HG03521 (cell line): Measurements from ENCODE around the gene PUM1.

Experiments used
- ATAC-seq: cut with Tn5 transposase; IDR thresholded peaks from one replicate; pipeline ENCODE4 v1.9.1; 2021; ENCODE audit warnings: mild to moderate bottlenecking, moderate library complexity; ENCODE audit not compliant: unreplicated experiment

The PUM1 gene

GRCh38 chr1:30908696-30909364 is 156.7 kb downstream of the PUM1 start, which contains the start of gene SDC3:
TSS of gene SDC3 (minus strand) at chr1:30908758. CDS start at chr1:30908586, 172 bp downstream.
- no peak for ATAC-seq

- no peak for ATAC-seq
Measured at GRCh38 chr1:30908316-30908695, 157.2 kb downstream of the PUM1 start.

DNA sequence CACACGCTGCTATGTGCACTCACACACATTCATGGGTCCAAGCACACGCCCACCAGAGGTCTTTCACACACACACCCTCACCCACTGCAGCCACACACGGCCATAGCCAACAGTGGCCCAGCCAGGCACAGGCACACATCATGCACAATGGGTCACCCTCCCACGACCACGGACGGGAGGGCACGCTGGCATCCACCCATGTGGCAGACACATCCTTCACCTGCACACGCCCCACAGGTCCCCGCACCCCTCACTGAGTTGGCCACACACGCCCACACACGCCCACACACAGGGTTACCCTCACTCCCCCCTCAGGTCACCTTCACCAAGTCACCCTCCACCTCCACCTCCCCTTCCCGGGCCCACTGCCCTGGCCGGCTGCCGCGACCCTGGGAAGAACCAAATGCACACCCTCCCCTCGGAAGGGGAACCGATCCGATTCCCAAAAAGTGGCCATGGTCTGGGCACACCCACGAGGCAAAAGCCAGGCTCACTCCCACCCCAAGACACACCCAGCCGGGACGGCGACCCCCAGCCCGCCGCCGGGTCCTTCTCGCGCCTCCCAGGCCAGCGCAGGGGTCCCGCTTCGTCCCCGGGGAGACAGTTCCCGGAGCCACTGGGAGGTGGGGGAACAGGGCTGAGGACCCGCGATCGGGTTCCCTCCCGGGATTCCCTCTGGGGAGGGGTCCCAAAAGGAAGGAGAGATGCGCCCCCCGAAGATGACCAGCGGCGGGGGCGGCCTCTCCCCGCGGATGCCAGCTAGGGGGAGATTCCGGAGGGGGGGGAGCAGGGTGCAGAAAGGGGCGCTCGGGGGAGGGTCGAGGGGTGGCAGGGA is 157.8 kb downstream of the PUM1 start:
- no peak for ATAC-seq

DNA sequence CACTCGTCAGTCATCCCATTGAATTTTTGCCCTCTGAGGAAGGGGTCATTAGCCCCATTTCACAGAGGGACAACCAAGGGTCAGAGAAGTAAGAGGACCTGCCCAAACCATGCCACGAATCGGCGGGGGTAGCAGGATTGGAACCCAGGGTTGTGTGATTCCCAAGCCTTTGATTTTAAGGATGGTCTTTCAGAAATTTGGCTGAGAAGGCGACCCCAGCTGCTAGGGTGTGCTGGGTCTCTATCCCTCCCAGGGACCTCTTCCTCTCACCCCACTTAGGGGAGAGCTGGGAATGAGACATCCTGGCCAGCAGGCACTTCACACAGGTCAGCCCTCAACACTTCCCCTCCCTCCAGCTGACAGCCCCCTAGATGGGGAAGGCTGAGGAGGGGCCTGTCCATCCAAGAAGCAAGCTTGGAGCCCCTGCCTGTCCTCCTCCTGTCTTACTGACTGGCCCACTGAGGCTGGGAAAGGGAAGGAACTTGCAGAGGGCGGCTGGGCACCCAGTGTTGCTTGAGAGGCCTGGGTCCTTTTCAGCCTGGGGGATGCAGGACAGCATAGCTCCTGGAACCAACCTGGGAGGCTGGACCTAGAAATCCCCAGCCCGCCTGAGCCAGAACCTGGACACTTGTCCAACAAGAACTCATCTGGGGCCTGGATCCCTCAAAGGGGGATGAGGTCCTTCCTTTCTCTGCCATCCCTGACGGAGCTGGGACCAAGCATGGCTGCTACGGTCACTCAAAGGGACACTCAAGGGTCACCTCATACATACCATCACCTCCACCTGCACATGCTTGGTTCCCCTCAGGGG is 158.7 kb downstream of the PUM1 start:
- ATAC-seq, result no peak

GRCh38 chr1:30905916-30906620 is 159.4 kb downstream of the PUM1 start:
- ATAC-seq, result no peak

DNA sequence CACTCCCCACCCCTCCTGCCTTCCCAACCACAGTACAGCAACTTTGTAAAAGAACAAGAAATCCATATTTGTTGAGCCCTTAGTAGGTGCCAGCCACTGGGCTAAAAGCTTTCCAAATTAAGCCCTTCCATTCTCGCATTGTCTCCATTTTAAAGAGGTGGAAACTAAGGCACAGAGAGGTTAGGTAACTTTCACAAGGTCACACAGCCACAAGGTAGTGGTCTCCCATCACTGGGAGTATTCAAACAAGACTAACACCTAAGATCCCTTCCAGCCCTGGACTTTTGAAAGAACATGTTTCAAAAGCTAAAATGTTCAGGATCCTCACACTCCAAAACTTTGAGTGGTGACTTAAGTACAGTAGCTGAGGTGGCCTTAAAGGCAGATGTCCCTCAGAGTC is 160.1 kb downstream of the PUM1 start:
- ATAC-seq, result no peak

DNA sequence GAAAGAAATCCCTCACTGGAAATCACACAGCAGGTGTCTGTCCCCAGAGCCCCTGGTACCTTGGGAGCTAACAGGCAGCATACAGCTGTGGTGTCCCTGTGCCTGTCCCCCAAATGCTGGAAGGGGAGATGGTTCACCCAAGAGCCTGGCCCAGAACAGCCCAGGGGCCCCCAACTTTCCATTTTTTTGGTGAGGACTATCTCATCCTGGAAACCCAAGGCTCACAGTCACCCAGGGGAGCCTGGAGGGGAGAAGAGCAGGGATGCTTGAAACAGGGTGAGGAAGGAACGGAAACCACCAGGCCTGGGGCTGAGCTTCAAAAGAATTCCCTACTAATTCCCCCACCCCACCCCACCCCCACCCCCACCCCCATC is 160.6 kb downstream of the PUM1 start:
- no peak for ATAC-seq

DNA sequence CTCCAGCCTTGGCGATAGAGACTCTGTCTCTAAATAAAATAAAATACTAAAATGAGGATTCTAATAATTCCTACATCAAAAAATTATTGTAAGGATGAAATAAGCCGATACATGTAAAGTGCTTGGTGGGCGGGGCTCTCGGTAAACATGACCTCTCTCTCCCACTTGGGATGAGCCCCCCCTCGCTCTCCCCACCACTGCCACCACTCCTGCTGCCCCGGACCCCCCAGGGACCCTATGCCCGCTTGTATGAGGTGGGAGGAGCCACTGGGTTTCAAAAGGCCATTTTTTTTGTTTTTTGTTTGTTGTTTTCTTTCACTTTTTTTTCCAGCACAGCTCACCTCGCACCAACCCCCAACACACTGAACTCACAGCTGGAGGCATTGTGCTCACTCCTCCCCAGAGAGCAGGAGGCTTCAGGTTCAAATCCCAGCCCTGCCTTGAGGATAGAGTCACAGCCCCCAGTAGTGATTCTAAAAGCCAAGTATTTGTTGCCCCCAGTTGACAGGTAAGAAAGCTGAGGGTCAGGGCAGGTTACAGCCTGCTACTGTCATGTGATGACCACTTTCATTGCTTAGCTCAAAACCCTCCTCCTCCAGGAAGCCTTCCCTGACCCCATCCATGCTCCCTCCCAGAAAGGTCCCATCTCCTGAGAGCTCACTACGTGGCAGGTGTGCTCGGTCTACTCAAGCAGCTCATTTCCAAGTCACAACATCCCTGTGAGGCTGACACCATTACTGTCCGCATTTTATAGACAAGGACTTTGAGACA is 161.1 kb downstream of the PUM1 start:
- no peak for ATAC-seq

DNA sequence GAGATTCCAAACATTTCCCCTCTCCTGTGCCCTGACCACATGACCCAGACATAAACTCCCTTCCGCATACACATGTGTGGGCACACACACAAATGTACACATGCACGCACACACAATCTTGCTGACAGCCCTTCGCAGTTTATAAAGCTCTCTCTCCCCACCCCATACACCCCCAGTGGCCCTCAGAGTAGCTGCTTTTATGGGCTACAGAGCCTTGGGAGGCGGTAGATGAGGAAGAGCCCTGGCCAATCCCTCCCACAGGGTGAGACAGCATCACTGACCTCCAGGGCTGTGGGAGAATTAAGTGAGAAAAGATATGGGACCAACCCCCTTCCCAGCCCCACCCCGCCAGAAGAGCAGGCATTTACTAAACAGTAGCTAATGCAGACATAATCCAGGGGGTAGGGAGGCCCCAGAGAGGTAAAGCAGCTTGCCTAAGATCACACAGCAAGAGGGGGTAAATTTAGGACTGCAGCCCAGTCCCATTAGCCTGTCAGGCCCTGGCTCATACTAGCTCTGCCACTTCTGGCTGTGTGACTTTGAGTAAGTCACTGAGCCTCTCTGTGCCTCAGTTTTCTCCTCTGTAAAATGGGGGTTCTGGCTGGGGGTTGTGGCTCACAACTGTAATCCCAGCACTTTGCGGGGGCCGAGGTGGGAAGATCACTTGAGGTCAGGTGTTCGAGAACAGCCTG is 162.0 kb downstream of the PUM1 start:
- no peak for ATAC-seq

- ATAC-seq, result no peak
Measured at GRCh38 chr1:30902593-30903290, 162.8 kb downstream of the PUM1 start.

GRCh38 chr1:30901798-30902581 is 163.5 kb downstream of the PUM1 start:
- no peak for ATAC-seq

- ATAC-seq, result no peak
Measured at GRCh38 chr1:30900931-30901560, 164.5 kb downstream of the PUM1 start.

- ATAC-seq, result no peak
Measured at GRCh38 chr1:30900486-30900885, 165.0 kb downstream of the PUM1 start.

DNA sequence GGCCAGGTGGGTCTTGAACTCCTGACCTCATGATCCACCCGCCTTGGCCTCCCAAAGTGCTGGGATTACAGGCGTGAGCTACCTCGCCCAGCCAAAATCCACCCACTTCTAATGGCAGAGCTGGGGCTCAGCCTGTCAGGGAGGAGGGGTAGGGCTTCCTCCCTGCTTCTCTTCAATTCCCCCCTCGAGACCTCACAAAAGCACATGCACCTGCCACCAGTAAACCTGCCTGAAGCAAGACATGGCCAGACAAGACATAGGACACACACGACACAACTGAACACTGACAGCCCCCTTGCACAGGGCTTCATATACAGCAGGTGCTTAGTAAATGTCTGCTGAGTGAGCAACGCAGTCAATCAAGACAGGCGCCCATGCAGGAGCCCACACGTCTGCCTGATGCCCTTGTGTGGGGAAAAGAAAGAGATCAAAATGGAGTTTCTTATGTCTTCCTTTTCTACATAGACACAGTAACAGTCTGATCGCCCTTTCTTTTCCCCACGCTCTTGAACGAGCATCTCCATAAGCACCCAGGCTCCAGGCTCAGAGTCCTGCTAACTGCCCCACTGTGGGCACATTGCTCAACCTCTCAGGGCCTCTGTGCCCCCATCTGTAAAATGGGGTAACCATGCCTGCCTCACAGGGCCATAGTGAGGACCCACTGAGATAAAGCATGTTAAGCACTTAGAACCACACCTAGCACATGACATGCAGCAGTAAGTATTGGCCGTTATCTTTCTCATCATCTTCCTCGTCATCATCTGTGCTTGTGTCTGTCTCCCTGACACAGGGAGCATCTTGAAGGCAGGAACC is 165.7 kb downstream of the PUM1 start:
- no peak for ATAC-seq

DNA sequence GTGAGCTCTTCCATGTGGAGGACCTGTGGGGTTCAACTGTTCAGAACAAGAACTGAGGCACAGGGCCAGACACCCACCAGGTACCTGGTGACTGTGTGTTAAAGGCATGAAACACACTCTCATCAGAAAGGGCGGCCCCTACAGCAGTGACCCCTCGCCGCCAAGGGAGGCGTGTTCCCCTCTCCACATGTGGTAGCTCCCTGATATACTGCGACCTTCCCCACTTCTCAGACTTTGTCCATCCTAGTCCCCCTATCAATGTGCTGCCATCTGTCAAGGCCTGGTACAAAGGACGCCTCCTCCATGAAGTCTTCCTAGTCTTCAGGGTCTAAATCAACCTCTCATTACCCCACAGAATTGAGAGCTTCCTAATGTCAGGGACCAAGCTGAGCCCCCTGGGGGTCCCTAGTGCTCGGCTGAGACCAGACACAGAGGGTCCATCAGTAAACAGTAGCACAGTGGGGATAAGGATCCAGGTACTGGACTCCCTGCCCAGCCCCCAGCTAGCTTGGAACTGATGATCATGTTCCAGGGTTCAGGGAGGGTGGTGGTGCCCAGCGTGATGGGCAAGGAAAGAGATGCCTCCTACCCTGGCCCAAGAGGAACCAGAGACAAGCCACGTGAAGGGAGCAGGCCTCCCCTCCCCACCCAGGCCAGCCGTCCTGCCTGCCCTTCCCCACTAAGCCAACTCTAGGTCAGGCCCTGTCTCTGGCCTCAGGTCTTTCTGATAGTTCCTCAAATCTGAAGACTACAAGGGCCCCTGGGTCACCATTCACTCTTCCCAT is 167.3 kb downstream of the PUM1 start:
- ATAC-seq, result no peak

DNA sequence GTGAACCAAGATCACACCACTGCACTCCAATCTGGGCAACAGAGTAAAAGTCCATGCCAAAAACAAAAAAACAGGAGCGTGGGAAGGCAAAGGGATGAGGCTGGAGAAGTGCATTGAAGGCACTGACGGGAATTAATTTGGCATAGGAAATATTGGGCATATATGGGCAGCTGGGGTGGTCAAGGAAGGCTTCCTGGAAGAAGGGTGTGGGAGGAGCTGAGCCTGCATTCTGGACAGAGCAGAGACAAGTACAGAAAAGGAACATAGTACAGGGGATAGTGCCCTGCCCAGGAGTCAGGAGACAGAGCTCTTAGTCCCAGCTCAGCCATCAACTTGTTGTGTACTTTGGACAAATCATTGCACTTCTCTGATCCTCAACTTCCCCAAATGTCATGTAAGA is 168.6 kb downstream of the PUM1 start:
- no peak for ATAC-seq
